ENCODE measurements around the gene SLC44A5. TPM values are rescaled to one million over a fixed set of nuclear protein-coding genes. Genes with fewer than 3 reads are reported as not detected.

The SLC44A5 gene
- total RNA-seq, 1 donor from 2014 or later: 4.1 TPM

DNA sequence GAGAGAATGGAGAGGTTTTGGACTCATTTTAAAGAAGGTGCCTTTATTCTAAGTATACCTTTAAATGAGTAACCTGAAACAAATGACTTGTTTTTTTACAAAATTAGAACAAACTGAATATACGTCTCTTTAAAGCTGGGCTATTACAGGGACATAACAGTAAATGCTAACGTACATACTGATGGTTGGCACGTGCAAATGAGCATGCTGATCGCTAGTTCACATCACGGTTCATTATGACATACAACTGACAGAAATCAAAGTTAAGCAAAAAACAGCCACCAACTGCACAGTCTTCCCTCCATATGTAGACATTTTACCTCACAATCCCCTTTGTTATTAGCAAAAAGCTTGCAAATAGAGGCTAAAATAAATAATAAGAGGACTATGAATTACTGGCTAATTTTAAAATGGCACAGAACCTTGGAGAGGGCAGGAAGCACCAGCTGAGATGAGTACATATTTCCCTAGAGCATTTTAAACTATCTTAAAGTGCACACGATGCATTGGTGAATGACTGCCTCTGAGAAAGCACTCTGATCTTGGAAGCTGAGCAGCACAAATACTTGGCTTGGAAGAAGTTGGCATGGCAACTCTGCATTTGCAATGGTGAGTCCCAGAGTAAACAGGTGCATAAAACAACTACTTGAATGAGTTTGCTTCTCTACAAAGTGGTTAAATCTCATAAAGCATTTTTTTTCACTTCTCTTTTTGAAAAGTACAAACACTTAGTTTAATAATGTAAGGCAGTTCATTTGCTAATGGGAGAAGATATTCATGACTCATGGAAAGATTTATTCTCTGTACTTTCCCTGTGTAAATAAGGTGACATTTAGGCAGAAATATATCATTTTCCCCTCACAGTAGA is 272.1 kb downstream of the SLC44A5 start:
- no peak overlapping the region for H3K4me3 Mint-ChIP-seq
- H3K9me3 Mint-ChIP-seq: no peaks in the 10 kb centered on the region
- H3K27me3 Mint-ChIP-seq (ENCODE audit: low read depth): peaks cover 3% of the 10 kb centered on the region
- no peaks in the 10 kb centered on the region for H3K36me3 Mint-ChIP-seq
- TF ChIP-seq, protein P1, sequence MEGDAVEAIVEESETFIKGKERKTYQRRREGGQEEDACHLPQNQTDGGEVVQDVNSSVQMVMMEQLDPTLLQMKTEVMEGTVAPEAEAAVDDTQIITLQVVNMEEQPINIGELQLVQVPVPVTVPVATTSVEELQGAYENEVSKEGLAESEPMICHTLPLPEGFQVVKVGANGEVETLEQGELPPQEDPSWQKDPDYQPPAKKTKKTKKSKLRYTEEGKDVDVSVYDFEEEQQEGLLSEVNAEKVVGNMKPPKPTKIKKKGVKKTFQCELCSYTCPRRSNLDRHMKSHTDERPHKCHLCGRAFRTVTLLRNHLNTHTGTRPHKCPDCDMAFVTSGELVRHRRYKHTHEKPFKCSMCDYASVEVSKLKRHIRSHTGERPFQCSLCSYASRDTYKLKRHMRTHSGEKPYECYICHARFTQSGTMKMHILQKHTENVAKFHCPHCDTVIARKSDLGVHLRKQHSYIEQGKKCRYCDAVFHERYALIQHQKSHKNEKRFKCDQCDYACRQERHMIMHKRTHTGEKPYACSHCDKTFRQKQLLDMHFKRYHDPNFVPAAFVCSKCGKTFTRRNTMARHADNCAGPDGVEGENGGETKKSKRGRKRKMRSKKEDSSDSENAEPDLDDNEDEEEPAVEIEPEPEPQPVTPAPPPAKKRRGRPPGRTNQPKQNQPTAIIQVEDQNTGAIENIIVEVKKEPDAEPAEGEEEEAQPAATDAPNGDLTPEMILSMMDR (IDR thresholded peaks at IDR 0.05; ENCODE audit: unreplicated experiment): no peak
- H3K27ac Mint-ChIP-seq: no peak overlapping the region
- no peak for DNase-seq (ENCODE audit: low spot score in 2 of 2, unreplicated experiment in 2 of 2)
- H3K4me1 Mint-ChIP-seq: peaks cover 11% of the 10 kb centered on the region

- TF ChIP-seq, protein P1 (IDR thresholded peaks at IDR 0.05; ENCODE audit: unreplicated experiment): no peak
- H3K36me3 Mint-ChIP-seq: no peaks in the 10 kb centered on the region
- no peak for DNase-seq (ENCODE audit: low spot score in 2 of 2, unreplicated experiment in 2 of 2)
- peaks cover 4% of the 10 kb centered on the region for H3K27me3 Mint-ChIP-seq (ENCODE audit: low read depth)
- no peaks in the 10 kb centered on the region for H3K9me3 Mint-ChIP-seq
- H3K27ac Mint-ChIP-seq: no peak overlapping the region
- peaks cover 11% of the 10 kb centered on the region for H3K4me1 Mint-ChIP-seq
- H3K4me3 Mint-ChIP-seq: no peak overlapping the region
Measured at GRCh38 chr1:75334876-75335389, 276.0 kb downstream of the SLC44A5 start.

DNA sequence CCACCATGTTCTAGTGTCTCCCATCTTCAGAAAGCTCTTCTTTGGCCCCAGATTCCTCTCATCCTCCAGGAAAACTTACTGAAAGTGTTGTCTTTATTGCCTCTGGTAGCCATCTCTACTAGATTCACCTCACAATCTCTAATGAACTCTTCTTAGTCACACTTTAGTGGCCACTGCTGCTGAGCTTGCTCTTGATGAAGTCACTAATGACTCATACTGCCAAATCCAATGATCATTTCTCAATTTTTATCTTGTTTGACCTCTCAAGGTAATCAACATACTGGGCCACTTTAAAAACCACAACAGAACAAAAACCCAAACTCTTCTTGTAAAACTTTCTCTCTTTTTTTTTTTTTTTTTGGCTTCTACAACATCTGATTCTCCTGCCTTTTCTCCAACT is 280.3 kb downstream of the SLC44A5 start:
- H3K4me1 Mint-ChIP-seq: no peaks in the 10 kb centered on the region
- no peak overlapping the region for H3K27ac Mint-ChIP-seq
- TF ChIP-seq, protein P1 (IDR thresholded peaks at IDR 0.05; ENCODE audit: unreplicated experiment): no peak
- H3K27me3 Mint-ChIP-seq (ENCODE audit: low read depth): peaks cover 2% of the 10 kb centered on the region
- no peak for DNase-seq (ENCODE audit: low spot score in 2 of 2, unreplicated experiment in 2 of 2)
- no peaks in the 10 kb centered on the region for H3K36me3 Mint-ChIP-seq
- no peaks in the 10 kb centered on the region for H3K9me3 Mint-ChIP-seq
- no peak overlapping the region for H3K4me3 Mint-ChIP-seq

- no peak overlapping the region for H3K4me3 Mint-ChIP-seq
- TF ChIP-seq, protein P1 (IDR thresholded peaks at IDR 0.05; ENCODE audit: unreplicated experiment): no peak
- H3K9me3 Mint-ChIP-seq: no peaks in the 10 kb centered on the region
- H3K36me3 Mint-ChIP-seq: no peaks in the 10 kb centered on the region
- no peak overlapping the region for H3K27ac Mint-ChIP-seq
- peaks cover 1% of the 10 kb centered on the region for H3K27me3 Mint-ChIP-seq (ENCODE audit: low read depth)
- no peaks in the 10 kb centered on the region for H3K4me1 Mint-ChIP-seq
- no peak for DNase-seq (ENCODE audit: low spot score in 2 of 2, unreplicated experiment in 2 of 2)
Measured at GRCh38 chr1:75328691-75329090, 282.2 kb downstream of the SLC44A5 start.

- Mint-ChIP-seq H3K4me3 (no peak overlapping the region), H3K27me3 (ENCODE audit: low read depth) (peaks cover 1% of the 10 kb centered on the region), H3K36me3 (no peaks in the 10 kb centered on the region), H3K27ac (no peak overlapping the region), H3K9me3 (no peaks in the 10 kb centered on the region), H3K4me1 (no peaks in the 10 kb centered on the region)
- DNase-seq (ENCODE audit: low spot score in 2 of 2, unreplicated experiment in 2 of 2): no peak
- TF ChIP-seq, protein P1 (IDR thresholded peaks at IDR 0.05; ENCODE audit: unreplicated experiment): no peak
Measured at GRCh38 chr1:75327395-75327794, 283.5 kb downstream of the SLC44A5 start.
